Stimulated activated CD4-positive, alpha-beta T cell treated with anti-CD3 and anti-CD28 coated beads, Interleukin-12 subunit alpha, Interleukin-12 subunit beta, amount 100 ng/mL, for 48 hours (primary cell): Measurements from ENCODE around the gene DNAJC15.

ENCODE experiments used
- DNase-seq, 3 donors: peaks; one replicate each; pipeline ENCODE4 v3.0.0-alpha.2; 2020; ENCODE audit warnings: low read depth in 2 of 3, low spot score in 1 of 3

The DNAJC15 gene

GRCh38 chr13:43153436-43154090 is 130.2 kb downstream of the DNAJC15 start:
- no peak for DNase-seq

GRCh38 chr13:43154156-43154651 is 130.8 kb downstream of the DNAJC15 start:
- DNase-seq: no peak

DNA sequence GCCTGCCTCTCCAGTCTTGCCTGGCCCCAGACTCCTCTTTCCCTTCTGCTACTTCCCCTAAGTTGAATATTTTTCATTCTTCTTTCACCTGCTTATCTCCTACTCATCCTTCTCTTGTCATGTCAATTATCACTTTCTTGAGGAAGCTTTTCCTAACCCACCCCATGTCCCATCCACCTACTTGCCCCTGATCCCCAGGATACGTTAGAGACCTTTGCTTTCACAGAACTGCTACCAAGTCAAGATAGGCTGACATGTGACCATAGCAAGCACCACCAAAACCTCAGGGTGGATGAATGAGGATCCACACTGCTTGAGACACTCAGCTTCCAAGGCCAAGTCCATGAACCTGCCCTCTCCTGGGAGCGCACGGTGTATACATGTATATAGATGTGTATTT is 131.5 kb downstream of the DNAJC15 start:
- no peak for DNase-seq

DNA sequence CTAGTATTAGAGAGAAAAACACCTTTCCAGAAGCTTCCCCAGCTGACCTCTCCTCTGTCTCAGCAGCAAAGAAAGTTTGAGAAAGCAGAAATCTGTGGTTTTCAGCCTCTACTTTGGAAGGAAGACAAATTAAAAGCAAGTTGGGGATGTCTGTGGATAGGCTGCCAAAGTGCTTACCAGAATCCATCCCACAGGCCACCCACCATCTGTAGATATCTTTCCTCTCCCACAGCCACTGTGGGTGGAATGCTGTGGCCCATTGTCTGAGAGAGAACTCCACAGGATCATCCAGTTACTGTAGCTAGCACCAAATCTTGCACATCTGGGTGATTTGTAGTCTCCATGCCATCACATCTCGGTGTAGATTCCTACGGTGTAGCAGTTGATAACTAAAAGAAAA is 133.5 kb downstream of the DNAJC15 start:
- DNase-seq: no peak

DNA sequence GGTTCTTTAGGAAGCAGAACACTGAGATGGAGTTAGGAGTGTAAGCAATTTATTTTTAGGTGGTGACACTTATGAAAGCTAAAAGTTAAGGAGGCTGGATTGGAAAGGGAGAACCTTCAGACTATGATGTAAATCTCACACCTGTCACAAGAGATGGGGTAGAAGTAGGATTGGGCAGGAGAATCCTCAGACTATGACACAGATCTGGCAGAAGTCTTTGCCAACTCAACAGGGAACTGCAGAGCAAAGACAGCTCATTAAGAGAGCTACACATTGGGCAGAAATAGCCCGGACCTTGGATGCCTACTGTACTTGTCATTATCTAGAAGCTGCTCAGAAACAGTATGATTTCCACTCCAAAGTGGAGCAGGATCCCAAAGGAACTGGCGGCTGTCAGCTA is 134.4 kb downstream of the DNAJC15 start:
- no peak for DNase-seq

GRCh38 chr13:43158516-43158915 is 135.1 kb downstream of the DNAJC15 start:
- DNase-seq: no peak

GRCh38 chr13:43159026-43159461 is 135.7 kb downstream of the DNAJC15 start:
- no peak for DNase-seq
